ENCODE data around the gene OMA1.

OMA1 gene

GRCh38 chr1:58588396-58588795 is 41.9 kb upstream of the OMA1 start:
- Histone ChIP-seq H3K27me3 (no peaks in the 10 kb centered on the region), H3K4me3 (no peak overlapping the region), H3K4me1 (peaks cover 8 to 57% (median 50%) of the 10 kb centered on the region in 4 donors), H3K9me3 (no peaks in the 10 kb centered on the region), H3K27ac (no peak overlapping the region), H3K36me3 (no peaks in the 10 kb centered on the region)
- intact Hi-C loops (cut with DNase I; ENCODE audit: low total_unique reads), result no loop called here
- no peak for TF ChIP-seq CTCF (IDR thresholded peaks at IDR 0.05)
- no peak for DNase-seq

DNA sequence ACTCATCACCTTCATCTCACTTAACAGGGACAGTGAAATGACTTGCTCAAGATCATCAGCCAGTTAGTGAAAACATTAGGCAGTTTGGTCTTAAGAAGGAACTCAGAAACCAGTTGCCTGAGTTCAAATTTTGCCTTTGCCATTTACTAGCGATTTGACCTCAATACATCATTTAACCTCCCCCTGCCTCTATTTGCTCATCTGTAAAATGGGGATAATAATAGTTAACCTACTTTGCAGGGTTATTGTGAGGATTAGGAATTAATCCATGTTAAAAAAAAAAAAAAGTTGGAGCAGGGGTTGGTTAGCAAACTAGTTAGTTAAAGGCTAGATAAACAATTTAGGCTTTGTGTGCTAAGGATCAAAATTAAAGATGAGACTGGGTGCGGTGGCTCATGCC is 41.1 kb upstream of the OMA1 start:
- no peak for DNase-seq
- TF ChIP-seq CTCF (IDR thresholded peaks at IDR 0.05), result no peak
- Histone ChIP-seq H3K27me3 (no peaks in the 10 kb centered on the region), H3K9me3 (no peaks in the 10 kb centered on the region), H3K27ac (no peak overlapping the region), H3K4me1 (peaks cover 8 to 53% (median 48%) of the 10 kb centered on the region in 4 donors), H3K4me3 (no peak overlapping the region), H3K36me3 (no peaks in the 10 kb centered on the region)
- intact Hi-C loops (cut with DNase I; ENCODE audit: low total_unique reads), result no loop called here

- intact Hi-C loops (cut with DNase I; ENCODE audit: low total_unique reads), result no loop called here
- DNase-seq, result no peak
- Histone ChIP-seq H3K36me3 (no peaks in the 10 kb centered on the region), H3K9me3 (no peaks in the 10 kb centered on the region), H3K4me1 (peaks cover 8 to 39% (median 34%) of the 10 kb centered on the region in 4 donors), H3K27ac (peak overlapping the region; percentile 38 to 77), H3K4me3 (no peak overlapping the region), H3K27me3 (no peaks in the 10 kb centered on the region)
- TF ChIP-seq CTCF (IDR thresholded peaks at IDR 0.05), result no peak
Observed at GRCh38 chr1:58586271-58586670, 39.7 kb upstream of the OMA1 start.

- no peak for DNase-seq
- no peaks in the 10 kb centered on the region for H3K27me3 ChIP-seq
- no peak for TF ChIP-seq CTCF (IDR thresholded peaks at IDR 0.05)
- H3K36me3 ChIP-seq, result no peaks in the 10 kb centered on the region
- peak overlapping the region; percentile 66 to 77 for H3K27ac ChIP-seq
- intact Hi-C loops (cut with DNase I; ENCODE audit: low total_unique reads), result no loop called here
- peaks cover 8 to 34% (median 33%) of the 10 kb centered on the region in 4 donors for H3K4me1 ChIP-seq
- no peak overlapping the region for H3K4me3 ChIP-seq
- no peaks in the 10 kb centered on the region for H3K9me3 ChIP-seq
Observed at GRCh38 chr1:58585581-58586151, 39.1 kb upstream of the OMA1 start.

GRCh38 chr1:58585166-58585565 is 38.6 kb upstream of the OMA1 start:
- Histone ChIP-seq H3K36me3 (no peaks in the 10 kb centered on the region), H3K27me3 (no peaks in the 10 kb centered on the region), H3K27ac (peak overlapping the region; percentile 66 to 77), H3K4me3 (no peak overlapping the region), H3K9me3 (no peaks in the 10 kb centered on the region), H3K4me1 (peaks cover 8 to 34% (median 33%) of the 10 kb centered on the region in 4 donors)
- DNase-seq, result no peak
- no peak for TF ChIP-seq CTCF (IDR thresholded peaks at IDR 0.05)
- intact Hi-C loops (cut with DNase I; ENCODE audit: low total_unique reads), result no loop called here

Data from tibial artery (tissue), 4 donors.